Activated T-cell treated with anti-CD3 and anti-CD28 coated beads for 4 hours (primary cell): ENCODE measurements around the gene SLC1A3.
"Not testable (repeated sequence)": the region's sequence is repeated elsewhere in the genome, so short reads cannot be mapped to it uniquely, and the experiment has no call there.

Experiments used
- DNase-seq: peaks from one replicate; pipeline ENCODE4 v3.0.0-alpha.2; 2020

Gene SLC1A3

GRCh38 chr5:36606428-36607113, at the start of gene SLC1A3:
SLC1A3 (plus strand) TSS chr5:36606606; CDS start chr5:36608424, 1,818 bp downstream.
- DNase-seq: no peak

- no peak for DNase-seq
These were observed 47.8 kb upstream of the SLC1A3 start for GRCh38 chr5:36558641-36559040.

- no peak for DNase-seq
These were observed 44.8 kb upstream of the SLC1A3 start for GRCh38 chr5:36561601-36562000.

- DNase-seq: no peak
These were observed 36.9 kb upstream of the SLC1A3 start for GRCh38 chr5:36569491-36569890.

- no peak for DNase-seq
These were observed 35.9 kb upstream of the SLC1A3 start for GRCh38 chr5:36570301-36571095.

GRCh38 chr5:36571401-36572042, 34.9 kb upstream of the SLC1A3 start:
- DNase-seq: no peak

- no peak for DNase-seq
These were observed 33.0 kb upstream of the SLC1A3 start for GRCh38 chr5:36573438-36573837.

- no peak for DNase-seq
These were observed 31.0 kb upstream of the SLC1A3 start for GRCh38 chr5:36575361-36575781.

- no peak for DNase-seq
These were observed 29.7 kb upstream of the SLC1A3 start for GRCh38 chr5:36576721-36577120.

GRCh38 chr5:36579858-36580257, 26.5 kb upstream of the SLC1A3 start:
- DNase-seq: not testable (repeated sequence)

- DNase-seq: no peak
These were observed 25.3 kb upstream of the SLC1A3 start for GRCh38 chr5:36581070-36581469.

- no peak for DNase-seq
These were observed 22.2 kb upstream of the SLC1A3 start for GRCh38 chr5:36584009-36584875.

- DNase-seq: no peak
These were observed 20.7 kb upstream of the SLC1A3 start for GRCh38 chr5:36585701-36586100.

- no peak for DNase-seq
These were observed 19.1 kb upstream of the SLC1A3 start for GRCh38 chr5:36587354-36587753.

GRCh38 chr5:36589735-36590134, 16.7 kb upstream of the SLC1A3 start:
- DNase-seq: not testable (repeated sequence)

GRCh38 chr5:36590513-36591286, 15.7 kb upstream of the SLC1A3 start:
- DNase-seq: no peak

- DNase-seq: no peak
These were observed 12.5 kb upstream of the SLC1A3 start for GRCh38 chr5:36593867-36594266.

GRCh38 chr5:36596247-36596646, 10.2 kb upstream of the SLC1A3 start:
- DNase-seq: no peak

GRCh38 chr5:36596756-36597155, 9.7 kb upstream of the SLC1A3 start:
- no peak for DNase-seq

- no peak for DNase-seq
These were observed 8.4 kb upstream of the SLC1A3 start for GRCh38 chr5:36598045-36598444.

GRCh38 chr5:36599986-36600779, 6.2 kb upstream of the SLC1A3 start:
- DNase-seq: no peak
